Naive thymus-derived CD8-positive, alpha-beta T cell (primary cell): Measurements from ENCODE around the gene TMEM87B. TPM values are rescaled to one million over a fixed set of nuclear protein-coding genes. Genes with fewer than 3 reads are reported as not detected.

Experiments used
- ATAC-seq, 2 donors: fragments of 150-1000 bp; cut with Tn5 transposase in 1 of 2; sonication (Bioruptor Pico), chemical (Tn5 transposase) in 1 of 2; 1 replicate in 1 of 2; 2 replicates in 1 of 2; pipeline ENCODE4 v1.10.0; 2021; ENCODE audit warnings: mild to moderate bottlenecking in 2 of 2, moderate library complexity in 2 of 2
- POLR2A ChIA-PET: fragments of 350-600 bp; sonication (Branson Sonifier 250); formaldehyde crosslinking; loops from one replicate; lab custom pipeline; 2021; ENCODE audit warnings: antibody characterized with exemption; lab: Charles Lee
- DNase-seq, 10 donors: peaks; one replicate each; pipeline versions ENCODE4 v3.0.0 to v3.0.0-alpha.2; 2020 to 2022
- H3K27ac Mint-ChIP-seq, 10 donors: one replicate each; pipeline ENCODE4 v1.8.0; 2020 to 2022; ENCODE audit warnings: mild to moderate bottlenecking in 10 of 10, mixed read lengths in 10 of 10, moderate library complexity in 4 of 10, inconsistent platforms in 1 of 10
- H3K27me3 Mint-ChIP-seq, 5 donors: one replicate each; pipeline ENCODE4 v1.8.0; 2021 to 2022; ENCODE audit warnings: mixed read lengths in 5 of 5
- H3K36me3 Mint-ChIP-seq, 3 donors: one replicate each; pipeline ENCODE4 v1.8.0; 2020 to 2022; ENCODE audit warnings: mixed read lengths in 3 of 3, mild to moderate bottlenecking in 2 of 3, inconsistent platforms in 1 of 3
- H3K4me1 Mint-ChIP-seq, 4 donors: one replicate each; pipeline ENCODE4 v1.8.0; 2021 to 2022; ENCODE audit warnings: mixed read lengths in 4 of 4
- H3K4me3 Mint-ChIP-seq, 10 donors: one replicate each; pipeline ENCODE4 v1.8.0; 2020 to 2022; ENCODE audit warnings: mild to moderate bottlenecking in 10 of 10, mixed read lengths in 10 of 10, moderate library complexity in 6 of 10, inconsistent platforms in 1 of 10
- H3K9me3 Mint-ChIP-seq, 9 donors: one replicate each; pipeline ENCODE4 v1.8.0; 2020 to 2022; ENCODE audit warnings: mixed read lengths in 9 of 9, mild to moderate bottlenecking in 3 of 9, inconsistent platforms in 1 of 9, moderate library complexity in 1 of 9
- polyA plus RNA-seq, 3 donors: library from polyadenylated mRNA; unstranded; fragments of 300-500 nt; fragmentation: Illumina TruSeq; gene quantifications; one replicate each; pipeline ENCODE4 v1.2.3, GENCODE V29; 2021
- total RNA-seq, 8 experiments: library from RNA in 2 of 8; stranded (reverse) in 2 of 8; gene quantifications; one replicate each; pipeline ENCODE4 v1.2.3 and lab custom pipeline; 2021 to 2026

TMEM87B gene
- total and polyA plus RNA-seq, 5 experiments from 2014 or later = 7.0 to 23.8 (median 11.8) TPM

- Mint-ChIP-seq H3K27me3 (no peaks in the 10 kb centered on the region), H3K36me3 (no peaks in the 10 kb centered on the region), H3K9me3 (no peaks in the 10 kb centered on the region), H3K4me3 (no peak overlapping the region), H3K27ac (peak overlapping the region in 1 of 10 donors; percentile 48), H3K4me1 (peaks cover 25 to 27% (median 26%) of the 10 kb centered on the region in 4 donors)
- POLR2A ChIA-PET = no interaction called here
- ATAC-seq = no peak
- DNase-seq = no peak
Measured at GRCh38 chr2:112159454-112159921, 104.4 kb downstream of the TMEM87B start.

- peaks cover 14 to 20% (median 16%) of the 10 kb centered on the region in 4 donors for H3K4me1 Mint-ChIP-seq
- ATAC-seq (no peak), DNase-seq (no peak)
- no peak overlapping the region for H3K27ac Mint-ChIP-seq
- H3K9me3 Mint-ChIP-seq = no peaks in the 10 kb centered on the region
- H3K27me3 Mint-ChIP-seq = no peaks in the 10 kb centered on the region
- no peaks in the 10 kb centered on the region for H3K36me3 Mint-ChIP-seq
- POLR2A ChIA-PET = no interaction called here
- no peak overlapping the region for H3K4me3 Mint-ChIP-seq
Measured at GRCh38 chr2:112160283-112161250, 105.5 kb downstream of the TMEM87B start.

GRCh38 chr2:112161431-112162145 is 106.5 kb downstream of the TMEM87B start:
- POLR2A ChIA-PET = no interaction called here
- no peak overlapping the region for H3K27ac Mint-ChIP-seq
- DNase-seq (no peak), ATAC-seq (no peak)
- no peaks in the 10 kb centered on the region for H3K27me3 Mint-ChIP-seq
- H3K36me3 Mint-ChIP-seq = no peaks in the 10 kb centered on the region
- no peaks in the 10 kb centered on the region for H3K9me3 Mint-ChIP-seq
- peaks cover 4 to 11% (median 6%) of the 10 kb centered on the region in 4 donors for H3K4me1 Mint-ChIP-seq
- H3K4me3 Mint-ChIP-seq = no peak overlapping the region

- ATAC-seq = no peak
- Mint-ChIP-seq H3K27ac (no peak overlapping the region), H3K36me3 (no peaks in the 10 kb centered on the region), H3K9me3 (no peaks in the 10 kb centered on the region), H3K27me3 (no peaks in the 10 kb centered on the region), H3K4me3 (no peak overlapping the region), H3K4me1 (peaks cover 2 to 9% (median 8%) of the 10 kb centered on the region in 4 donors)
- DNase-seq = no peak
- POLR2A ChIA-PET = no interaction called here
Measured at GRCh38 chr2:112162341-112162740, 107.3 kb downstream of the TMEM87B start.

- H3K27ac Mint-ChIP-seq = no peak overlapping the region
- H3K36me3 Mint-ChIP-seq = no peaks in the 10 kb centered on the region
- ATAC-seq (no peak), DNase-seq (no peak)
- H3K27me3 Mint-ChIP-seq = no peaks in the 10 kb centered on the region
- peak overlapping the region in 1 of 10 donors; percentile 28 for H3K4me3 Mint-ChIP-seq
- POLR2A ChIA-PET = interaction anchor here (0.6 kb wide), 1 partner anchor 94 kb away, joined by 3 read pairs; no protein-coding TSS in a partner anchor
- H3K4me1 Mint-ChIP-seq = peaks cover 0 to 9% (median 7%) of the 10 kb centered on the region in 4 donors
- no peaks in the 10 kb centered on the region for H3K9me3 Mint-ChIP-seq
Measured at GRCh38 chr2:112162956-112163355, 107.9 kb downstream of the TMEM87B start.

GRCh38 chr2:112163541-112163981 is 108.5 kb downstream of the TMEM87B start:
- POLR2A ChIA-PET = interaction anchor here (0.6 kb wide), 1 partner anchor 94 kb away, joined by 3 read pairs; no protein-coding TSS in a partner anchor
- ATAC-seq (no peak), DNase-seq (no peak)
- peak overlapping the region in 1 of 10 donors; percentile 72 for H3K27ac Mint-ChIP-seq
- no peak overlapping the region for H3K4me3 Mint-ChIP-seq
- H3K27me3 Mint-ChIP-seq = no peaks in the 10 kb centered on the region
- H3K4me1 Mint-ChIP-seq = peaks cover 5 to 9% (median 6%) of the 10 kb centered on the region in 4 donors
- H3K36me3 Mint-ChIP-seq = no peaks in the 10 kb centered on the region
- H3K9me3 Mint-ChIP-seq = no peaks in the 10 kb centered on the region

GRCh38 chr2:112164876-112165275 is 109.8 kb downstream of the TMEM87B start:
- H3K9me3 Mint-ChIP-seq = no peaks in the 10 kb centered on the region

GRCh38 chr2:112165296-112165695 is 110.2 kb downstream of the TMEM87B start:
- peaks cover 5 to 10% (median 8%) of the 10 kb centered on the region in 4 donors for H3K4me1 Mint-ChIP-seq
- no peak overlapping the region for H3K27ac Mint-ChIP-seq
- ATAC-seq (no peak), DNase-seq (no peak)
- no peaks in the 10 kb centered on the region for H3K9me3 Mint-ChIP-seq
- no peak overlapping the region for H3K4me3 Mint-ChIP-seq
- POLR2A ChIA-PET = no interaction called here
- no peaks in the 10 kb centered on the region for H3K36me3 Mint-ChIP-seq
- no peaks in the 10 kb centered on the region for H3K27me3 Mint-ChIP-seq

More at GRCh38 chr2:112164876-112165275, 109.8 kb downstream of the TMEM87B start:
- H3K36me3 Mint-ChIP-seq = no peaks in the 10 kb centered on the region
- no peaks in the 10 kb centered on the region for H3K27me3 Mint-ChIP-seq
- DNase-seq (no peak), ATAC-seq (no peak)
- H3K4me3 Mint-ChIP-seq = no peak overlapping the region
- H3K27ac Mint-ChIP-seq = no peak overlapping the region
- POLR2A ChIA-PET = no interaction called here
- peaks cover 5 to 10% (median 8%) of the 10 kb centered on the region in 4 donors for H3K4me1 Mint-ChIP-seq

- no peak overlapping the region for H3K4me3 Mint-ChIP-seq
- H3K27me3 Mint-ChIP-seq = no peaks in the 10 kb centered on the region
- POLR2A ChIA-PET = interaction anchor here (0.5 kb wide), 1 partner anchor 37 kb away, joined by 5 read pairs; no protein-coding TSS in a partner anchor
Measured at GRCh38 chr2:112166806-112167499, 111.9 kb downstream of the TMEM87B start.

GRCh38 chr2:112168422-112169124 is 113.5 kb downstream of the TMEM87B start:
- Mint-ChIP-seq H3K27me3 (no peaks in the 10 kb centered on the region), H3K4me1 (peaks cover 6 to 14% (median 8%) of the 10 kb centered on the region in 4 donors), H3K9me3 (no peaks in the 10 kb centered on the region), H3K4me3 (no peak overlapping the region), H3K27ac (no peak overlapping the region), H3K36me3 (no peaks in the 10 kb centered on the region)
- POLR2A ChIA-PET = no interaction called here
- ATAC-seq = no peak
- no peak for DNase-seq

More at GRCh38 chr2:112166806-112167499, 111.9 kb downstream of the TMEM87B start:
- peak overlapping the region in 4 of 10 donors; percentile 5 to 60 (median 42) for H3K27ac Mint-ChIP-seq
- H3K4me1 Mint-ChIP-seq = peaks cover 5 to 11% (median 9%) of the 10 kb centered on the region in 4 donors
- no peaks in the 10 kb centered on the region for H3K36me3 Mint-ChIP-seq
- no peaks in the 10 kb centered on the region for H3K9me3 Mint-ChIP-seq
- DNase-seq (no peak), ATAC-seq (peak in 1 of 2 donors; percentile 78)
